Stimulated activated CD8-positive, alpha-beta memory T cell treated with anti-CD3 and anti-CD28 coated beads, Interleukin-4, amount 100 ng/mL, for 48 hours (primary cell): Measurements from ENCODE around the gene TRIM62.

Experiments used
- DNase-seq: peaks from one replicate; pipeline ENCODE4 v3.0.0-alpha.2; 2020

The TRIM62 gene

GRCh38 chr1:33181921-33182341 lies at the start of gene TRIM62:
Gene TRIM62, minus strand, starts transcription at chr1:33182043. Its CDS starts 611 bp downstream, at chr1:33181432.
- DNase-seq: peak; percentile 80

- DNase-seq: no peak
Observed at GRCh38 chr1:33231166-33231565, 49.3 kb upstream of the TRIM62 start.

GRCh38 chr1:33228935-33229487 lies 47.2 kb upstream of the TRIM62 start:
- no peak for DNase-seq

GRCh38 chr1:33225586-33225985 lies 43.7 kb upstream of the TRIM62 start:
- no peak for DNase-seq

GRCh38 chr1:33224166-33224707 lies 42.4 kb upstream of the TRIM62 start:
- DNase-seq: no peak

GRCh38 chr1:33222381-33222780 lies 40.5 kb upstream of the TRIM62 start:
- no peak for DNase-seq

GRCh38 chr1:33221385-33221758 lies 39.5 kb upstream of the TRIM62 start:
- DNase-seq: no peak

GRCh38 chr1:33220676-33221384 lies 39.0 kb upstream of the TRIM62 start:
- DNase-seq: no peak

- DNase-seq: no peak
Observed at GRCh38 chr1:33219886-33220661, 38.2 kb upstream of the TRIM62 start.

- no peak for DNase-seq
Observed at GRCh38 chr1:33211972-33212371, 30.1 kb upstream of the TRIM62 start.

- DNase-seq: no peak
Observed at GRCh38 chr1:33206340-33206739, 24.5 kb upstream of the TRIM62 start.

GRCh38 chr1:33195556-33195955 lies 13.7 kb upstream of the TRIM62 start:
- no peak for DNase-seq

- DNase-seq: no peak
Observed at GRCh38 chr1:33191731-33192275, 10.0 kb upstream of the TRIM62 start.

- no peak for DNase-seq
Observed at GRCh38 chr1:33190701-33191100, 8.9 kb upstream of the TRIM62 start.

- no peak for DNase-seq
Observed at GRCh38 chr1:33188572-33189275, 6.9 kb upstream of the TRIM62 start.

GRCh38 chr1:33186936-33187335 lies 5.1 kb upstream of the TRIM62 start:
- DNase-seq: no peak

GRCh38 chr1:33185541-33185940 lies 3.7 kb upstream of the TRIM62 start:
- DNase-seq: no peak

GRCh38 chr1:33183306-33183705 lies 1.5 kb upstream of the TRIM62 start:
- no peak for DNase-seq

GRCh38 chr1:33182896-33183295 lies 1.1 kb upstream of the TRIM62 start:
- no peak for DNase-seq

GRCh38 chr1:33182401-33182841 lies 578 bp upstream of the TRIM62 start:
- no peak for DNase-seq

- DNase-seq: peak; percentile 61
Observed at GRCh38 chr1:33180911-33181890, 642 bp downstream of the TRIM62 start.
